Subcutaneous adipose tissue (tissue), 4 donors: ENCODE data around the gene DENND1C. TPM values are rescaled to one million over a fixed set of nuclear protein-coding genes. Genes with fewer than 3 reads are reported as not detected.

Source experiments
- total RNA-seq, 4 donors: library from RNA; depleted of rRNA; stranded (reverse); fragments of >200 nt; gene quantifications; one replicate each; pipeline ENCODE4 v1.1.0, GENCODE V29; 2016
- TF ChIP-seq, protein P1 (sequence below): fragments of 450-650 bp; IDR thresholded peaks from one replicate; pipeline ENCODE4 v1.5.1; 2016; ENCODE audit warnings: low read depth, mild to moderate bottlenecking, control low read depth, antibody characterized with exemption, moderate library complexity

The DENND1C gene
- total RNA-seq, 4 donors from 2014 or later = 2.4 to 8.0 (median 4.0) TPM

DNA sequence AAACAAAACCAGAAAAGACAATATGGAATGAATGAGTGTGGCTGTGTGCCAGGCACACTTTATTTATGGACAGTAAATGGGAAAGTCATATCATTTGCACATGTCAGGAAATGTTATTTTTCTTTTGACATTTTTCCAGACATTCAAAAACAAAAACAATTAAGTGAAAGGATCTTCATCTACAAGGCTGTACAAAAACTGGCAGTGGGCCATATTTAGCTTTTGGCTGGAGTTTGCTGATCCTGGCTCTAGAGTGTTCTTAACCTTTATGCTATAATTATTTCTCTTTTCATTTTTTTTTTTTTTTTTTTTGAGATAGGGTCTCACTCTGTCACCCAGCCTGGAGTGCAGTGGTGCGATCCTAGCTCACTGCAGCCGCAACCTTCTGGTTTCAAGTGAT lies 42.7 kb upstream of the DENND1C start:
- TF ChIP-seq, protein P1, sequence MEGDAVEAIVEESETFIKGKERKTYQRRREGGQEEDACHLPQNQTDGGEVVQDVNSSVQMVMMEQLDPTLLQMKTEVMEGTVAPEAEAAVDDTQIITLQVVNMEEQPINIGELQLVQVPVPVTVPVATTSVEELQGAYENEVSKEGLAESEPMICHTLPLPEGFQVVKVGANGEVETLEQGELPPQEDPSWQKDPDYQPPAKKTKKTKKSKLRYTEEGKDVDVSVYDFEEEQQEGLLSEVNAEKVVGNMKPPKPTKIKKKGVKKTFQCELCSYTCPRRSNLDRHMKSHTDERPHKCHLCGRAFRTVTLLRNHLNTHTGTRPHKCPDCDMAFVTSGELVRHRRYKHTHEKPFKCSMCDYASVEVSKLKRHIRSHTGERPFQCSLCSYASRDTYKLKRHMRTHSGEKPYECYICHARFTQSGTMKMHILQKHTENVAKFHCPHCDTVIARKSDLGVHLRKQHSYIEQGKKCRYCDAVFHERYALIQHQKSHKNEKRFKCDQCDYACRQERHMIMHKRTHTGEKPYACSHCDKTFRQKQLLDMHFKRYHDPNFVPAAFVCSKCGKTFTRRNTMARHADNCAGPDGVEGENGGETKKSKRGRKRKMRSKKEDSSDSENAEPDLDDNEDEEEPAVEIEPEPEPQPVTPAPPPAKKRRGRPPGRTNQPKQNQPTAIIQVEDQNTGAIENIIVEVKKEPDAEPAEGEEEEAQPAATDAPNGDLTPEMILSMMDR = no peak

DNA sequence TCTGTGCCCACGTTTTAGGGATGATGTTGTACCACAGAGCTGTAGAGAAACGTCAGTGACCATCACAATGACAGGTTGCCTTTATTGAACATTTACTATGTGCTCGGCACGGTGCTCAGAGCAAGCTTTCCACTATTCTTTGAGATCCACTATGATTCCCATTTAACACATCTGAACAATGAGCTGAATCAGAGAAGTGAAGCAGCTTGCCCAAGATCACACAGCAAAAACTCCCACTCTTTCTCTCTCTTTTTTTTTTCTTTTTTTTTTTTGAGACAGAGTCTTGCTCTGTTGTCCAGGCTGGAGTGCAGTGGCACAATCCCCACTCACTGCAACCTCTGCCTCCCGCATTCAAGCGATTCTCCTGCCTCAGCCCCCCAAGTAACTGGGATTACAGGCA lies 41.1 kb upstream of the DENND1C start:
- TF ChIP-seq, protein P1 = no peak

DNA sequence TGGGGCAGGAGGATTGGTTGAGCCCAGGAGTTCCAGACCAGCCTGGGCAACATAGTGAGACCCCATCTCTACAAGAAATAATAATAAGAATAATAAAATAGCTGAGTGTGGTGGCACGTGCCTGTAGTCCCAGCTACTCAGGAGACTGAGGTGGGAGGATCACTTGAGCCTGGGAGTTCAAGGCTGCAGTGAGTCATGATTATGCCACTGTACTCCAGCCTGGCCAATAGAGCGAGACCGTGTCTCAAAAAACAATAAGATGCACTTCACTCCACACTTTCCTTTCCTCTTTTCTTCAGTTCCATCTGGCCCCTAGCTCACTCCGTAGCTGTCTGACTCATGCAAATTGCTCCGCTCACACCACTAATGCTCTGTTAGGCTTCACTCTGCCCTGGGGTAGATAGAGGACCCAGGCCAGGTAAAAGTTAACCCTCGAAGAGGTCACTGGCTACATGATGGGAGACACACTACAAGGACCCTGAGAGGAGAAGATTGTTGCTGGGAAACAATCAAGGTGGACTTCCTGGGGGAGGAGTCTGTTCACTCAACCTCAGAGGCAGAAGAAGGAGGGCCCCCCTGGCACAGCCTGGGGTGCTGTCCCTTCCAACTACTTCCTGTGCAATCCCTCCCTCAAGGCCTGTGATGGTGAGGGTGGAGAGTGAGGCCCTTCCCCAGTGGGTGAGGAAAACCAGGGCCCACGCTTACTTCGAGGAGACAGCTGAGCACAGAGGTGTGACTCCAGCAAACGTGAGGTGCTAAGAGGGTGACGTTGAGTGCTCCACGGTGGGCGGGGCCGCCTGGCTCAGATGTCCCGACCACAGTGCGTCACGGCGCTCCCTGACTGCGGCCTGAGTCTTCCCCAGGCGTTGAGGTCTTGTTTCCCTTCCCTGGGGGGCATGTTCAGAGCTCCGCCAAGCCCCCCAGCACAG lies 40.4 kb upstream of the DENND1C start:
- TF ChIP-seq, protein P1 = no peak

DNA sequence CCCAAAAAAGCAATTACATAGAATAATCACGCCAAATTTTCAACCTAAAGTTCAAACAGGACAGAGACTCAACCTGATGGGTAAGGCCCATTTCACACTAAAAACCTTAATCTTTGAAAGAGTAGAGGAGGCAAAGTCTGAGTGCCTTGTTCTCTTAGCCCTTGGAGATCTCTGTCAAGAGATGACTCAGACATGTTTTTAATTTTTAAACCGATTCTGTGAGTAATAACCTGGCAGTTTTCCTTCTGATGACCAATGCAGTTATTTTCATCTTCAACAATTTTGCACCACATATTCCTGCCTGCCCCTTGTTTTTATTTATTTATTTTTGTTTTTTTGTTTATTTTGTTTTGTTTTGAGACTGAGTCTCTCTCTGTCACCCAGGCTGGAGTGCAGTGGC lies 37.7 kb upstream of the DENND1C start:
- TF ChIP-seq, protein P1 = no peak

DNA sequence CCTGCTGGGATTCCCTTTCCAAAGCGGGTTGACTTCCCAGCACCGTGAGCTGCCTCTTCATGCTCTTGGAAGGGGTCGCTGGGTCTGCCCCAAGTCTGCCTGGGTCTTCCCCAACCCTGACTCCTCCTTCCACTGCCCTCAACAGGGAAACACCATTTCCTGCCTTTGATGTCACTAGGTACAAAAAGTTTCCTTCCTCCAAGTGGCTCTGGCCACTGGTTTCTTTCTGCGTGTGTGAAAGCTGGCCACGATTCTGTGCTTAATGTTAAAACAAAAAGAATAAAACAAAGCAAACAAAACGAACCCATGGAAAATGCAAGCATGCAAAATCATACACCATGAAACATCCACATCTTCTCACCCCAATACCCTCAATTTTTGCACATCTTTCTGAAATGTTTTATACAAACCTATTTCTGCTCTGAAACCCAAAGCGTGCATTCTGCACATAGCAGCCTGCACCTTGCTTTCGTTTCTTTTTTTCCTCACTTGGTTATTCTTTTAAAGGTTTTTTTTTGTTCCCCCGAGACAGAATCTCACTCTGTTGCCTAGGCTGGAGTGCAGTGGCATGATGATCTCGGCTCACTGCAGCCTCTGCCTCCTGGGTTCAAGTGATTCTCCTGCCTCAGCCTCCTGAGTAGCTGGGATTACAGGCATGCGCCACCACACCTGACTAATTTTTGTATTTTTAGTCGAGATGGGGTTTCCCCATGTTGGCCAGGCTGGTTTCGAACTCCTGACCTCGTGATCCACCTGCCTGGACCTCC lies 36.7 kb upstream of the DENND1C start:
- TF ChIP-seq, protein P1 = no peak

DNA sequence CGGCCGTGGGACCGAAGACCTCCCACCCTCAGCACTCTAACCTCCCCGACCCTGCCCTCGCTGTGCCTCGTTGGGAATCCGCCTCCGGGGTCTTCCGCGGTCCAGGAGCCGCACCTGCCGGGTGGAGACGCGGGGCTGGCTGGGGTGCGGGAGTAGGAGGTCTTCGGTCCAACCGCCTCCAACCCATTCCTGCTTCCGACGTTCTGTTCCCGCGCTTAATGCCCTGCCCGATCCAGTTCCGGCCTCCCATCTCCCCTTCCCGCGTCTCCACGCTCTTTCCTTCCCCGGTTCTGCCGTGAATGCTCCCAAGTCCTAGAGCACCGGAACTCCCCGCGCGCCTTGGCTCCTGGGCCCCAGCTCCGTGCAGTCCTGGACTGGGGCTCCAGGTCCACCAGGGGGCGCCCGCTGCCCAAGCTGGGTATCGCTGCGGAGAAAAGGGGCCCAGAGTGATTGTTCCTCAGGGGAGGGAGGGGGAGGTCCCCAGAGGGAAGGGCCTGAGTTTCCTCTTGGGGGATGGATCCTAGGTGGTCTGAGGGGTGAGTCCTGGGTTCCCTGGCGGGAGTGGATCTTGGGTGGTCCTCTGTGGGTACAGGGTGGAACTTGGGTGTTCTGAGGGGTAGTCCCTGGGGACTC lies 35.2 kb upstream of the DENND1C start:
- TF ChIP-seq, protein P1 = no peak
